ENCODE measurements around the gene POTEC. TPM values are rescaled to one million over a fixed set of nuclear protein-coding genes. Genes with fewer than 3 reads are reported as not detected.
"Not testable (repeated sequence)": the region's sequence is repeated elsewhere in the genome, so short reads cannot be mapped to it uniquely, and the experiment has no call there.

POTEC gene
- total and polyA plus RNA-seq, 7 donors: not detected

GRCh38 chr18:14475520-14475919 lies 67.9 kb downstream of the POTEC start:
- H3K4me3 ChIP-seq; H3K36me3 ChIP-seq; H3K27ac ChIP-seq; H3K4me1 ChIP-seq; H3K27me3 ChIP-seq; H3K9me3 ChIP-seq; DNase-seq; intact Hi-C loops (cut with DNase I): not testable (repeated sequence)
- 96% methylated on average over 15 of the region's 15 CpGs for WGBS, 2 donors

DNA sequence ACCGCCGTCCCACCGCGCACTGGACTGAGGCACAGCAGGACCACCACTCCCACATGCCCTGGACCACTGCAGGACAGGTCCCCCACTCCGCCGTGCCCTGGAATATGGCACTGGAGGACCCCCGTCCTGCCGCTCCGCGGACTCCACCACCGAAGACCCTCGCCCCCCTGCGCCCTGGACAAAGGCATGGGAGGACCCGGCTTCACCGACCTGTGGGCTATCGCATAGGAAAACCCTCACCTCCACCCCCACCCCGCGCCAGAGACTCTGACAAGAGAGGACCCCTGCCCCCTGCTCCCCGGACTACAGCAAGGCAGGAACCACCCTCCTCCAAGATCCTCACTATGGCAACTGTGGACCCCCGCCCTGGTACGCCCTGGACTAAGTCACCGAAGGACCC lies 68.6 kb downstream of the POTEC start:
- H3K27me3 ChIP-seq; intact Hi-C loops (cut with DNase I); H3K9me3 ChIP-seq; DNase-seq; H3K4me3 ChIP-seq; H3K36me3 ChIP-seq; H3K27ac ChIP-seq; H3K4me1 ChIP-seq: not testable (repeated sequence)
- WGBS, 2 donors: 97 to 98% methylated on average over 18 to 20 of the region's 22 CpGs

DNA sequence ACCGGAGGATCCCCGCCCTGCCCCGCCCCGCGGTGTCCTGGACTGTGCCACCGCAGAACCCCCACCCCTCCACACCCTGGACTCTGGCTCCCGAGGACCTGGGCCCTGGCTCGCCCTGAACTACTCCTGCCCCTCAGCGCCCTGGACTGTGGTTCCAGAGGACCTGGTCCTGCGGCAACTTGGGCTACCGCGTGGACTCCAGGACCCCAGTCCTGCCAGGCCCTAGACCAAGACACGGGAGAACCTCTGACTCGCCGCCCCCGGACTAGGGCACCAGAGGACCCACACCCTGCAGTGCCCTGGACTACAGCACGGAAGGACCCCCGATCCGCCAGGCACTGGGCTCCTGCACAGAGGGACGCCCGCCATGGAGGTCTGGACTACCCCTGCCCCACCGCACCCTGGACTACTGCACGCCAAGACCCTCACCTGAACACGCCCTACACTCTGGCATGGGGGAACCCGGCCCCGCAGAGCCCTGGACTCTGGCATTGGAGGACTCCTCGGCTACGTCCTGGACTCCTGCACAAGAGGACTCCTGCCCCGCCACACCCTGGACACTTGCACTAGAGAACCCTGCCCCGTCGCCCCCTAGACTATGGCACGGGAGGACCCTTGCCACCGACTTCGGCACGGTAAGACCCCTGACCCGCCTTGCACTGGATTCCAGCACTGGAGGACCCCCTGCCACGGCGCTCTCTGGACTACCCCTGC lies 69.2 kb downstream of the POTEC start:
- H3K9me3 ChIP-seq; H3K36me3 ChIP-seq; H3K27me3 ChIP-seq; H3K27ac ChIP-seq; DNase-seq; intact Hi-C loops (cut with DNase I); H3K4me1 ChIP-seq; H3K4me3 ChIP-seq: not testable (repeated sequence)
- WGBS, 2 donors: 93 to 94% methylated on average over 35 of the region's 38 CpGs

- H3K4me3 ChIP-seq; H3K36me3 ChIP-seq; H3K27ac ChIP-seq; DNase-seq; H3K27me3 ChIP-seq; intact Hi-C loops (cut with DNase I); H3K4me1 ChIP-seq; H3K9me3 ChIP-seq: not testable (repeated sequence)
- WGBS, 2 donors: 95% methylated on average over 23 of the region's 23 CpGs
Measured at GRCh38 chr18:14473250-14474006, 70.0 kb downstream of the POTEC start.

GRCh38 chr18:14471286-14471685 lies 72.1 kb downstream of the POTEC start:
- intact Hi-C loops (cut with DNase I); H3K36me3 ChIP-seq; H3K9me3 ChIP-seq; DNase-seq; H3K4me3 ChIP-seq; H3K27ac ChIP-seq; H3K27me3 ChIP-seq; H3K4me1 ChIP-seq: not testable (repeated sequence)
- WGBS, 2 donors: 78 to 92% methylated on average over 3 of the region's 3 CpGs

GRCh38 chr18:14470446-14470845 lies 73.0 kb downstream of the POTEC start:
- DNase-seq; H3K4me1 ChIP-seq; intact Hi-C loops (cut with DNase I); H3K27ac ChIP-seq; H3K27me3 ChIP-seq; H3K4me3 ChIP-seq; H3K9me3 ChIP-seq; H3K36me3 ChIP-seq: not testable (repeated sequence)
- 73 to 84% methylated on average over 3 of the region's 3 CpGs for WGBS, 2 donors

DNA sequence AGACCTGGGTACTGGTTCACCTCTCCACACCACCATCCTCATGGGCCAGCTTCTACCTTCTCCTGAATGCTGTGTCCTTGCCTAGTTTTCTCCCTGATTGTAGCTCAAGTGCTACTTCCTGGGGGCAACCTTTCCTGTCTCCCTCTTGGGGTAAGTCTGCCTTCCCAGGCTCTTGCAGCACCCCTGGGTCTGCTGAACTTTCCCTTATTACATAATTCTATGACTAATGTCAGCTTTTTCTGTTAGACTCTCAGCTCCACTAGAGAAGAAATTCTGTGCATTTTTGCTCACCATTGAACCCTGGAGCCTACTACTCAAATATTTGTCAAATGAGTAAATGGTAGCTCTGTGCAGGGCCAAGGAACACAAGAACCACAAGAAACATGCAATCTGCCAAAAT lies 73.4 kb downstream of the POTEC start:
- H3K27me3 ChIP-seq; H3K4me1 ChIP-seq; H3K4me3 ChIP-seq; DNase-seq; H3K9me3 ChIP-seq; H3K27ac ChIP-seq; intact Hi-C loops (cut with DNase I); H3K36me3 ChIP-seq: not testable (repeated sequence)

DNA sequence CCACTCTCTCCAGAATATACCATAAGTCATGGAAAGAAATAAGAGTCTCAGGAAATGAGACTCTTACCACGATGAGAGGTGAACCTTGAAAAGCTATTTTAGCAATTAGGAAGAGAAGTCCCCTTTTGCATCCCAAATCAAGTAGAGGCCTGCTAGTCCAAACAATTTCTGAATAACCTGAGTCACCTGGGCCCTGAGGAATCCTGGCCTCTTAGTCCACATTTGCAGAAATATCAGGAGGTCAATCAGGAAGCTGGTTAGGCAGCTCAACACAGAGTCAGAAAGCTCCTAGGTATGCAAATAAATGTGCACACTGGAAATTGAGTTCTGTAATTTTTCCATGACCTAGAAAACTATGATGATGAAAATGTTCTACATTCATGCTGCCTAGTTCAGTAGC lies 77.4 kb downstream of the POTEC start:
- H3K27ac ChIP-seq; H3K4me3 ChIP-seq; H3K9me3 ChIP-seq; H3K27me3 ChIP-seq; intact Hi-C loops (cut with DNase I); H3K4me1 ChIP-seq; DNase-seq; H3K36me3 ChIP-seq: not testable (repeated sequence)
- 69 to 74% methylated on average over 1 of the region's 1 CpG for WGBS, 2 donors

Small RNA genes lying within 50 kb of the gene (small RNA-seq; reads per million reads assigned to genes)
- 0 reads per million in 3 donors for gene RNU6-1021P

Other genes with a start within 250 kb of the POTEC start
- under 1 TPM in 1 of 4 donors, not detected in 3; 0.36 TPM for gene ANKRD30B, start 204.6 kb upstream of the POTEC start, total RNA-seq
- under 1 TPM in 1 of 3 donors, not detected in 2; 0.13 TPM for gene ANKRD30B, start 204.6 kb upstream of the POTEC start, polyA plus RNA-seq